Thyroid gland (tissue), 4 donors: Measurements from ENCODE around the gene LHCGR. TPM values are rescaled to one million over a fixed set of nuclear protein-coding genes. Genes with fewer than 3 reads are reported as not detected.
"Not testable (repeated sequence)": the region's sequence is repeated elsewhere in the genome, so short reads cannot be mapped to it uniquely, and the experiment has no call there.

Experiments
- DNase-seq, 2 donors: peaks; one replicate each; pipeline ENCODE4 v3.0.0-alpha.2; 2019
- H3K27ac ChIP-seq, 3 donors: fragments of 200-600 bp; sonication (generic); 1 replicate in 2 of 3; 2 replicates in 1 of 3; pipeline ENCODE4 v1.5.1; 2016 to 2019; ENCODE audit warnings: mild to moderate bottlenecking in 1 of 3, moderate library complexity in 1 of 3
- H3K27me3 ChIP-seq: fragments of 200-600 bp; sonication (generic); one replicate; pipeline ENCODE4 v1.5.1; 2019
- H3K36me3 ChIP-seq, 2 donors: fragments of 200-600 bp; sonication (generic); one replicate each; pipeline ENCODE4 v1.5.1; 2016 to 2019
- H3K4me1 ChIP-seq, 2 donors: fragments of 200-600 bp; sonication (generic); one replicate each; pipeline ENCODE4 v1.5.1; 2017 to 2019
- H3K4me3 ChIP-seq, 3 donors: fragments of 200-600 bp; sonication (generic); replicated peaks in 1 of 3; 1 replicate in 2 of 3; 2 replicates in 1 of 3; pipeline ENCODE4 v1.5.1; 2016; ENCODE audit warnings: mild to moderate bottlenecking in 1 of 3
- H3K9me3 ChIP-seq: fragments of 200-600 bp; sonication (generic); one replicate; pipeline ENCODE4 v1.5.1; 2017
- POLR2A ChIP-seq, 2 donors: fragments of 450-650 bp; IDR thresholded peaks; one replicate each; pipeline ENCODE4 v1.6.1; 2017; ENCODE audit warnings: antibody characterized with exemption in 2 of 2, mild to moderate bottlenecking in 2 of 2, moderate library complexity in 1 of 2
- WGBS, 2 donors: methylation state at CpG; one replicate each; pipeline ENCODE4 v1.1.5; 2017; 5-methylcytosine and 5-hydroxymethylcytosine counted together
- intact Hi-C: fragments of 100-400 bp; cut with DNase I; formaldehyde crosslinking; loops from one replicate; pipeline ENCODE4 v1.15.1; 2023
- total RNA-seq, 4 donors: library from RNA; depleted of rRNA; stranded (reverse); fragments of >200 nt; gene quantifications; one replicate each; pipeline ENCODE4 v1.2.3, GENCODE V29; 2016
- TF ChIP-seq, protein P1 (sequence below), 6 experiments: fragments of 200-600 bp in 3 of 6; fragments of 450-650 bp in 3 of 6; sonication (generic) in 3 of 6; IDR thresholded peaks; one replicate each; pipeline ENCODE4 v1.5.1; 2016 to 2019; ENCODE audit warnings: antibody characterized with exemption in 6 of 6, mild to moderate bottlenecking in 2 of 6, inconsistent platforms in 1 of 6, moderate library complexity in 1 of 6

The LHCGR gene
- total RNA-seq, 4 donors from 2014 or later = 0.59 to 1.7 (median 1.1) TPM

- DNase-seq = no peak
- TF ChIP-seq, protein P1, sequence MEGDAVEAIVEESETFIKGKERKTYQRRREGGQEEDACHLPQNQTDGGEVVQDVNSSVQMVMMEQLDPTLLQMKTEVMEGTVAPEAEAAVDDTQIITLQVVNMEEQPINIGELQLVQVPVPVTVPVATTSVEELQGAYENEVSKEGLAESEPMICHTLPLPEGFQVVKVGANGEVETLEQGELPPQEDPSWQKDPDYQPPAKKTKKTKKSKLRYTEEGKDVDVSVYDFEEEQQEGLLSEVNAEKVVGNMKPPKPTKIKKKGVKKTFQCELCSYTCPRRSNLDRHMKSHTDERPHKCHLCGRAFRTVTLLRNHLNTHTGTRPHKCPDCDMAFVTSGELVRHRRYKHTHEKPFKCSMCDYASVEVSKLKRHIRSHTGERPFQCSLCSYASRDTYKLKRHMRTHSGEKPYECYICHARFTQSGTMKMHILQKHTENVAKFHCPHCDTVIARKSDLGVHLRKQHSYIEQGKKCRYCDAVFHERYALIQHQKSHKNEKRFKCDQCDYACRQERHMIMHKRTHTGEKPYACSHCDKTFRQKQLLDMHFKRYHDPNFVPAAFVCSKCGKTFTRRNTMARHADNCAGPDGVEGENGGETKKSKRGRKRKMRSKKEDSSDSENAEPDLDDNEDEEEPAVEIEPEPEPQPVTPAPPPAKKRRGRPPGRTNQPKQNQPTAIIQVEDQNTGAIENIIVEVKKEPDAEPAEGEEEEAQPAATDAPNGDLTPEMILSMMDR (IDR thresholded peaks at IDR 0.05) = no peak
- TF ChIP-seq POLR2A (IDR thresholded peaks at IDR 0.05) = no peak
- Histone ChIP-seq H3K27ac (no peak overlapping the region), H3K4me1 (no peaks in the 10 kb centered on the region), H3K27me3 (no peaks in the 10 kb centered on the region), H3K36me3 (no peaks in the 10 kb centered on the region), H3K9me3 (no peaks in the 10 kb centered on the region), H3K4me3 (no peak overlapping the region)
- 75 to 77% methylated on average over 2 of the region's 2 CpGs for WGBS, 2 donors
- intact Hi-C loops = no loop called here
Measured at GRCh38 chr2:48749291-48750127, 6.0 kb downstream of the LHCGR start.

DNA sequence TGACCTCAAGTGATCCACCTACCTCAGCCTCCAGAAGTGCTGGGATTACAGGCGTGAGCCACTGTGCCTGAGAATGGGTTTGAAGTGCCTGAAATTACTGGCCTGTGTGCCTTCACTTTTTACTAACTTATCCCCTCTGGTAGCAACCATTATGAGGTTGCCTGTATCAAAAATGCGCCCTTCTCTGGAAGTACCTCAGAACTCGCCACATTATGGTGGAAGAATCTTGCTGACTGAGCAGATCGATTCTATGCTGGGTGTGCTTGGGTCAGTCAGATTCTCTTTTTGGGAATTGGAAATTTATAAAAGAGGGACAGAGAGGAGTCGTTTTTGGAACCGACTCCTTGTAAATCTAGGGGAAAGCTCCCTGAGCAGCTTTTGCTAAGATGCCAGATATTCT, 8.2 kb downstream of the LHCGR start:
- TF ChIP-seq POLR2A (IDR thresholded peaks at IDR 0.05) = no peak
- TF ChIP-seq, protein P1 (IDR thresholded peaks at IDR 0.05) = no peak

GRCh38 chr2:48739236-48739635, 16.3 kb downstream of the LHCGR start:
- H3K36me3 ChIP-seq, H3K27me3 ChIP-seq, H3K4me3 ChIP-seq, H3K27ac ChIP-seq, H3K9me3 ChIP-seq, intact Hi-C loops, H3K4me1 ChIP-seq, DNase-seq: not testable (repeated sequence)
- 90 to 99% methylated on average over 4 of the region's 4 CpGs for WGBS, 2 donors

More for the DNA sequence above, 8.2 kb downstream of the LHCGR start:
- Histone ChIP-seq H3K4me1 (no peaks in the 10 kb centered on the region), H3K4me3 (no peak overlapping the region), H3K36me3 (no peaks in the 10 kb centered on the region), H3K27me3 (no peaks in the 10 kb centered on the region), H3K9me3 (no peaks in the 10 kb centered on the region), H3K27ac (no peak overlapping the region)
- intact Hi-C loops = no loop called here
- 86 to 94% methylated on average over 6 of the region's 6 CpGs for WGBS, 2 donors
- DNase-seq = no peak

DNA sequence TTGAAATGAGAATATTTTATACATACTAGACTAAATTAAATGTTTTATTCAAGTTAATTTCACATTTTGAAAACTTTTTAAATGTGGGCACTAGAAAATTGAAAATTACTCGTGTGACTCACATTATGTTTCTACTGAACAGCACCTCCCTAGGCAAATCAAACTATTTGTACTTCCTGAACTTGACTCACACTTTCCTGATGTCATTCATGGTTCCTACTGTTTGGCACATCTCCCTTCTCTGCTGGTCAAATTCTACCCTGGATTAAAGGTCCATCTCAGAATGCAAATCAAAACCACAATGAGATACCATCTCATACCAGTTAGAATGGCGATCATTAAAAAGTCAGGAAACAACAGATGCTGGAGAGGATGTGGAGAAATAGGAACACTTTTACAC, 16.7 kb downstream of the LHCGR start:
- TF ChIP-seq, protein P1 (IDR thresholded peaks at IDR 0.05) = no peak
- no peak for TF ChIP-seq POLR2A (IDR thresholded peaks at IDR 0.05)
- 87 to 88% methylated on average over 2 of the region's 2 CpGs for WGBS, 2 donors
- Histone ChIP-seq H3K36me3 (no peaks in the 10 kb centered on the region), H3K4me3 (no peak overlapping the region), H3K9me3 (no peaks in the 10 kb centered on the region), H3K4me1 (no peaks in the 10 kb centered on the region), H3K27ac (no peak overlapping the region), H3K27me3 (no peaks in the 10 kb centered on the region)
- DNase-seq = no peak
- intact Hi-C loops = no loop called here

DNA sequence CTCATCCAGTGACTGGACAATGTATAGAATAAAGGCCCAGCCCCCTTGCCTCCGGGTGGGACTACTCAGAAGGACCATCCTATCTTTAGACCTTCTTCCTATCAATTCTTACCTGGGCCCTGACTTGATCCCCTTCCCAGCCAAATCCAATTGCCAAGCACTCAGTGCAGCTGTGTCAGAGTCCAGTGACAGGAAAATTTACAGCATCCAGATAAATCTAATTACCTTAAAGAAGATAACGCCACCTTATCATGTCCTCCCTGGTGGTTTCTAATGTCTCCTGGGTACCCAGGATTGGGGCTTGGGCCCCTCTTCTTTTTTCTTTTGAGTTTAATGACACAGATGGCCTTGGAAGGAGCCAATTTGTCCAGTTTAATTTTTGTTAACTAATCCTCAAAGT, 19.3 kb downstream of the LHCGR start:
- DNase-seq = no peak
- Histone ChIP-seq H3K9me3 (no peaks in the 10 kb centered on the region), H3K4me3 (no peak overlapping the region), H3K4me1 (no peaks in the 10 kb centered on the region), H3K27ac (no peak overlapping the region), H3K27me3 (no peaks in the 10 kb centered on the region), H3K36me3 (no peaks in the 10 kb centered on the region)
- intact Hi-C loops = no loop called here
- TF ChIP-seq, protein P1 (IDR thresholded peaks at IDR 0.05) = no peak
- no peak for TF ChIP-seq POLR2A (IDR thresholded peaks at IDR 0.05)
- 87 to 89% methylated on average over 2 of the region's 2 CpGs for WGBS, 2 donors
